ENCODE results near the gene TPRG1L.

DNA sequence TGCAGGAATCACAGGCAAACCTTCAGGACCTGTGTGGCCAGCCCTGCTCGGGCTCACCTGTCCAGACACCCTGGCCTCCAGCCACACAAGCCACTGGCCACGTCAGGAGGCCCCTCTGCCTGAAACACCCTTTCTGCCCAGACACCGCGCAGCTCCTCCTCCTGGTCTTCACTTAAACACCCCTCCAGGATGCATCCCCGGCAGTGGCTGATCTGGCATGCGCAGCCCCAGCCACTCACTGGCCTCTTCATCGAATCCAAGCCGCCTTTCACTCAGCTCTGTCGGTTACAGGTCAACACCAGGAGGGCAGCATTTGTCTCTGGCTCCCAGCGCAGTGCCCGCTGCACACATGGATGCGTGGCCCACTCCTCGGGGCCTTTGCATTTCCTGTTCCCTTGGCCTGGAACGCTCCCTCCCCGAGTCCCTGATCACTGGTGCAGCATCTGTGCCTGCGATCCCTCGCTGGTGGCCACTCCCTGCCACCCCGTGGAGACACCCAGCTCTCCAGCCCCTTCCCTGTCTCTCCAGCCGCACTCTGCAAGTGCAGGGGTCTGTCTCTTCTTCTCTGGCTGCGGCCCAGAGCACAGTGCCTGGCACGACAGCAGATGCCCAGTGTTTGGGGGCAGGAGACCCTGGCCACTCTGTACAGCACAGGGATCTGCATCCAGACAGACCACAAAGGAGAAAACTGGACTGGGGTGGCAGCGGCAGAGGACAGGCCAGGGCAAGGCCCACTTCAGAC, 9.4 kb downstream of the TPRG1L start:
- TF ChIP-seq POLR2A (IDR thresholded peaks at IDR 0.05) (no peak), POLR2AphosphoS5 (IDR thresholded peaks at IDR 0.05) (no peak)
- TF ChIP-seq, protein P1, sequence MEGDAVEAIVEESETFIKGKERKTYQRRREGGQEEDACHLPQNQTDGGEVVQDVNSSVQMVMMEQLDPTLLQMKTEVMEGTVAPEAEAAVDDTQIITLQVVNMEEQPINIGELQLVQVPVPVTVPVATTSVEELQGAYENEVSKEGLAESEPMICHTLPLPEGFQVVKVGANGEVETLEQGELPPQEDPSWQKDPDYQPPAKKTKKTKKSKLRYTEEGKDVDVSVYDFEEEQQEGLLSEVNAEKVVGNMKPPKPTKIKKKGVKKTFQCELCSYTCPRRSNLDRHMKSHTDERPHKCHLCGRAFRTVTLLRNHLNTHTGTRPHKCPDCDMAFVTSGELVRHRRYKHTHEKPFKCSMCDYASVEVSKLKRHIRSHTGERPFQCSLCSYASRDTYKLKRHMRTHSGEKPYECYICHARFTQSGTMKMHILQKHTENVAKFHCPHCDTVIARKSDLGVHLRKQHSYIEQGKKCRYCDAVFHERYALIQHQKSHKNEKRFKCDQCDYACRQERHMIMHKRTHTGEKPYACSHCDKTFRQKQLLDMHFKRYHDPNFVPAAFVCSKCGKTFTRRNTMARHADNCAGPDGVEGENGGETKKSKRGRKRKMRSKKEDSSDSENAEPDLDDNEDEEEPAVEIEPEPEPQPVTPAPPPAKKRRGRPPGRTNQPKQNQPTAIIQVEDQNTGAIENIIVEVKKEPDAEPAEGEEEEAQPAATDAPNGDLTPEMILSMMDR (IDR thresholded peaks at IDR 0.05), result no peak

Data from upper lobe of left lung (tissue), 4 donors.